K562 (cell line): ENCODE data around the gene TNFAIP3. TPM values are rescaled to one million over a fixed set of nuclear protein-coding genes. Genes with fewer than 3 reads are reported as not detected.

Experiments used
- CREB3L1 ChIP-seq: fragments of 450-650 bp; IDR thresholded peaks from 2 replicates; pipeline ENCODE4 v1.6.1; 2014; ENCODE audit warnings: low read depth, mild to moderate bottlenecking, moderate library complexity, borderline replicate concordance
- DIDO1 ChIP-seq: fragments of 450-650 bp; IDR thresholded peaks from 2 replicates; pipeline ENCODE4 v1.6.1; 2016; ENCODE audit warnings: low read depth, missing biosample characterization, missing genetic modification characterization
- DPF2 ChIP-seq: fragments of 450-650 bp; IDR thresholded peaks from 2 replicates; pipeline ENCODE4 v1.6.1; 2016
- ETV1 ChIP-seq: fragments of 450-650 bp; conservative IDR thresholded peaks from 2 replicates; pipeline ENCODE4 v1.6.1; 2016; ENCODE audit warnings: missing genetic modification characterization, control low read depth, low read depth, missing compliant biosample characterization
- FIP1L1 ChIP-seq: fragments of 200-400 bp; formaldehyde crosslinking; IDR thresholded peaks from 2 replicates; pipeline ENCODE4 v1.6.1; 2018; ENCODE audit warnings: mild to moderate bottlenecking, low read depth, low read length; ENCODE audit not compliant: poor library complexity, severe bottlenecking
- LARP7 ChIP-seq: fragments of 450-650 bp; IDR thresholded peaks from 2 replicates; pipeline ENCODE4 v1.6.1; 2016
- MAFK ChIP-seq: IDR thresholded peaks from 2 replicates; pipeline ENCODE4 v1.6.1; 2011; ENCODE audit warnings: low read length, improper control_type of control experiment
- MCM3 ChIP-seq: fragments of 450-650 bp; IDR thresholded peaks from 2 replicates; pipeline ENCODE4 v1.6.1; 2016
- NEUROD1 ChIP-seq: fragments of 150-350 bp; IDR thresholded peaks from 2 replicates; pipeline ENCODE4 v1.6.1; 2014; ENCODE audit warnings: borderline replicate concordance, low read length, low read depth; ENCODE audit not compliant: partially characterized antibody
- NFIC ChIP-seq: fragments of 450-650 bp; IDR thresholded peaks from 2 replicates; pipeline ENCODE4 v1.6.1; 2017; ENCODE audit warnings: mild to moderate bottlenecking, inconsistent platforms
- PHB ChIP-seq: fragments of 250-450 bp; sonication (Bioruptor Pico); IDR thresholded peaks from 2 replicates; pipeline ENCODE4 v1.5.0; 2021
- RNF2 ChIP-seq: sonication (generic); IDR thresholded peaks from 2 replicates; pipeline ENCODE4 v1.6.1; 2016
- TCF7 ChIP-seq: sonication (generic); IDR thresholded peaks from 2 replicates; pipeline ENCODE4 v1.6.1; 2016; ENCODE audit warnings: antibody characterized with exemption, borderline replicate concordance
- ZBTB43 ChIP-seq: sonication (generic); formaldehyde crosslinking; IDR thresholded peaks from 2 replicates; pipeline ENCODE4 v1.8.0; 2023; ENCODE audit warnings: mild to moderate bottlenecking, missing genetic modification reagents
- ZFP30 ChIP-seq: fragments of 250-450 bp; sonication (Bioruptor Pico); IDR thresholded peaks from 2 replicates; pipeline ENCODE4 v1.8.0; 2022; ENCODE audit warnings: moderate library complexity, mild to moderate bottlenecking, inconsistent platforms, borderline replicate concordance
- ZNF354B ChIP-seq: fragments of 250-450 bp; sonication (Bioruptor Pico); IDR thresholded peaks from 2 replicates; pipeline ENCODE4 v1.4.0; 2020
- ZNF436 ChIP-seq: fragments of 250-450, 450-650 bp; sonication (Bioruptor Pico); formaldehyde crosslinking; IDR thresholded peaks from 2 replicates; pipeline ENCODE4 v1.7.0; 2020; ENCODE audit warnings: mild to moderate bottlenecking
- ZNF609 ChIP-seq: sonication (generic); formaldehyde crosslinking; IDR thresholded peaks from 2 replicates; pipeline ENCODE4 v1.8.1; 2023; ENCODE audit warnings: missing genetic modification reagents, mild to moderate bottlenecking, borderline replicate concordance
- ZNF655 ChIP-seq: fragments of 250-450 bp; sonication (Bioruptor Pico); IDR thresholded peaks from 2 replicates; pipeline ENCODE4 v1.5.0; 2021
- ZNF766 ChIP-seq: fragments of 200-800 bp; sonication (Bioruptor generic); conservative IDR thresholded peaks from 2 replicates; pipeline ENCODE4 v1.6.1; 2016; ENCODE audit warnings: missing genetic modification characterization, missing compliant biosample characterization
- polyA plus RNA-seq, 8 experiments: library from polyadenylated mRNA; depleted of rRNA in 4 of 8; stranded (reverse) in 5 of 8; unstranded in 3 of 8; fragments of >200 nt; fragmentation: Nextera tagmentation in 2 of 8; fragmentation: Illumina TruSeq in 1 of 8; extraction: Ambion mirVana in 2 of 8; extraction: Trizol in 1 of 8; gene quantifications; 2 replicates each; pipeline versions ENCODE4 v1.2.1 to v1.2.3, GENCODE V29; 2011 to 2014; ENCODE audit warnings: inconsistent platforms in 1 of 8, missing spikeins in 1 of 8
- total RNA-seq, 7 experiments: library from RNA; depleted of rRNA in 6 of 7; stranded (reverse); fragments of >200 nt in 6 of 7; fragmentation: Illumina TruSeq in 2 of 7; extraction: Trizol in 2 of 7; gene quantifications; 2 replicates each; pipeline versions ENCODE4 v1.2.1 to v1.2.3, GENCODE V29; 2011 to 2021; ENCODE audit warnings: low replicate concordance in 1 of 7

Gene TNFAIP3
- total and polyA plus RNA-seq, 9 of the 15 experiments (the other 6 are each of a cell fraction or from before 2014, with no cell fraction given) = 0.79 to 17.0 (median 6.4) TPM

- no peak for TF ChIP-seq ZNF609 (CRISPR knock-in tag)
- TF ChIP-seq ZNF436 = no peak
- TF ChIP-seq DIDO1 (tag) = no peak
- peak; percentile 60 for TF ChIP-seq ETV1
- TF ChIP-seq TCF7 = no peak
- no peak for TF ChIP-seq FIP1L1
- TF ChIP-seq ZBTB43 = no peak
- TF ChIP-seq LARP7 = no peak
- no peak for TF ChIP-seq CREB3L1
- 0 out of 2 replicates have a peak, but pooled peaks have one; percentile 61 for TF ChIP-seq ZNF766 (CRISPR knock-in tag)
- no peak for TF ChIP-seq NEUROD1
- peak; percentile 92 for TF ChIP-seq DPF2
- TF ChIP-seq NFIC = 0 out of 2 replicates have a peak, but pooled peaks have one; percentile 37
- TF ChIP-seq MAFK = 0 out of 2 replicates have a peak, but pooled peaks have one; percentile 17
- no peak for TF ChIP-seq ZFP30 (CRISPR knock-in tag)
- no peak for TF ChIP-seq ZNF655 (CRISPR knock-in tag)
- peak; percentile 33; the same call in 1 of the 2 replicates for TF ChIP-seq RNF2
- TF ChIP-seq ZNF354B (CRISPR knock-in tag) = no peak
- TF ChIP-seq MCM3 = no peak
- no peak for TF ChIP-seq PHB
Observed at GRCh38 chr6:137919837-137920730, 53.0 kb downstream of the TNFAIP3 start (continued).
